Breast epithelium (tissue), 4 donors: ENCODE results near the gene PDIA6. TPM values are rescaled to one million over a fixed set of nuclear protein-coding genes. Genes with fewer than 3 reads are reported as not detected.
"Not testable (repeated sequence)": the region's sequence is repeated elsewhere in the genome, so short reads cannot be mapped to it uniquely, and the experiment has no call there.

Experiments
- DNase-seq, 2 donors: peaks; one replicate each; pipeline ENCODE4 v3.0.0-alpha.2; 2019; ENCODE audit warnings: low spot score in 2 of 2
- H3K27ac ChIP-seq, 2 donors: fragments of 200-600 bp; sonication (generic) in 1 of 2; one replicate each; pipeline ENCODE4 v1.5.1; 2016 to 2019; ENCODE audit warnings: mild to moderate bottlenecking in 1 of 2
- H3K27me3 ChIP-seq, 2 donors: fragments of 200-600 bp; sonication (generic) in 1 of 2; one replicate each; pipeline versions ENCODE4 v1.5.1 to v1.6.0; 2017 to 2019; ENCODE audit warnings: control low read depth in 1 of 2, mild to moderate bottlenecking in 1 of 2
- H3K36me3 ChIP-seq: fragments of 200-600 bp; one replicate; pipeline ENCODE4 v1.5.1; 2019
- H3K4me1 ChIP-seq, 2 donors: fragments of 200-600 bp; sonication (generic); one replicate each; pipeline ENCODE4 v1.5.1; 2016 to 2019; ENCODE audit warnings: control low read depth in 1 of 2
- H3K4me3 ChIP-seq, 3 donors: fragments of 200-600 bp; sonication (generic); 1 replicate in 2 of 3; 2 replicates in 1 of 3; pipeline ENCODE4 v1.5.1; 2016 to 2019; ENCODE audit warnings: mild to moderate bottlenecking in 3 of 3, moderate library complexity in 2 of 3
- H3K9me3 ChIP-seq, 2 donors: fragments of 200-600 bp; sonication (generic) in 1 of 2; one replicate each; pipeline ENCODE4 v1.5.1; 2016 to 2019; ENCODE audit warnings: control low read depth in 1 of 2
- POLR2A ChIP-seq: fragments of 450-650 bp; IDR thresholded peaks from one replicate; pipeline ENCODE4 v1.6.1; 2016; ENCODE audit warnings: antibody characterized with exemption, mild to moderate bottlenecking, moderate library complexity
- POLR2AphosphoS5 ChIP-seq, 3 donors: sonication (generic); formaldehyde crosslinking; IDR thresholded peaks; one replicate each; pipeline ENCODE4 v1.6.1; 2017; ENCODE audit warnings: antibody characterized with exemption in 3 of 3
- intact Hi-C: fragments of 100-400 bp; cut with DNase I; formaldehyde crosslinking; loops from one replicate; pipeline ENCODE4 v1.15.1; 2023; ENCODE audit warnings: low total_unique reads
- total RNA-seq, 3 donors: library from RNA; depleted of rRNA; stranded (reverse); fragments of >200 nt; gene quantifications; one replicate each; pipeline ENCODE4 v1.1.0, GENCODE V29; 2016
- TF ChIP-seq, protein P1 (sequence below), 3 donors: fragments of 450-650 bp; IDR thresholded peaks; one replicate each; pipeline ENCODE4 v1.5.1; 2016 to 2017; ENCODE audit warnings: antibody characterized with exemption in 3 of 3, mild to moderate bottlenecking in 3 of 3, moderate library complexity in 3 of 3

The PDIA6 gene
- total RNA-seq, 3 donors from 2014 or later = 84.7 to 118 (median 108) TPM

DNA sequence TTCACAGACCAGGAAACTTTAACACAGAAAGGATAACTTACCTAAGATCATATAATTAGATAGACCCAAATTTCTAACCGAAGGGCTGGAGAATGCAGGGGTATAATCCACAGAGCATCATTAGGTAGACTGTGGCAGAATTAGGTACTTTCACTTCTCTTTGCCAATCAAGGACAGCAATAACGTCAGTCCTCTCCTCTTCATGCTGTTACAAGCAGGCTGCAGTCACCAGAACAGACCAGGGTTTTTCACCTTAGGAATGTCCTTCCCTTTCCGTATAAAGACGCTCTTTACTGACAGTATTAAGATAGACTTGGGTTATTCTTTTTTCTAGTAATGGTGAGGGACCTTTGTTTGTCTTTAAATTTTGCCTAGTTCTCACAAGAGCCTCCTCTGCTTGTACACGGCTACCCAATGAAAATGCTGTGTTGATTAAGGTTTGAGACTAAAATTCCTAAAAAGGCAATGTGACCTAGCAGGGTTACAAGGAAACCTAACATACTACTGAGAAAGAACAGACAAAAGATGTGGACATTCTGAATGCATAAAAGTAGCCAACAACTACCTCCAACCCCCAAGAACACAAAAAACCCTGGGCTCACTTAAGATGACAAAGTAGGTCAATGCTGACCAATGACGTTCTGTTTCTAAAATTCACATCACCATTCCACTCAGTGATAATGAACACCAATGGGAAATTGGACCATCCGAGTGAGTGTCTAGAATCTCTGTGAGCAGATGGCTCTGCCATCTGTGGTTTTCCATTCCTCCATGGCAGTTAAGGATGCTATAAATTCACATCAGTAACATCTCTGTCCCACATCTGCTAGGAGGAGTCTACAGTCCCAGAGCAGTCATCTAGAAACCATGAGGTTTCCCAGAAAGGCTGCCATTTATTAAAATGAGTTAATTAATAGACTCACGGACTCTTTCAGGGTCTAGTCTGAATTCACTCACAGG is 2.1 kb downstream of the PDIA6 start:
- H3K9me3 ChIP-seq = no peaks in the 10 kb centered on the region
- no peak for DNase-seq
- peak overlapping the region in 1 of 2 donors; percentile 95 for H3K27ac ChIP-seq
- no peaks in the 10 kb centered on the region for H3K4me1 ChIP-seq
- intact Hi-C loops = no loop called here
- no peaks in the 10 kb centered on the region for H3K36me3 ChIP-seq
- H3K4me3 ChIP-seq = peak overlapping the region in 2 of 3 donors; percentile 90 to 99
- H3K27me3 ChIP-seq = no peaks in the 10 kb centered on the region
- TF ChIP-seq, protein P1, sequence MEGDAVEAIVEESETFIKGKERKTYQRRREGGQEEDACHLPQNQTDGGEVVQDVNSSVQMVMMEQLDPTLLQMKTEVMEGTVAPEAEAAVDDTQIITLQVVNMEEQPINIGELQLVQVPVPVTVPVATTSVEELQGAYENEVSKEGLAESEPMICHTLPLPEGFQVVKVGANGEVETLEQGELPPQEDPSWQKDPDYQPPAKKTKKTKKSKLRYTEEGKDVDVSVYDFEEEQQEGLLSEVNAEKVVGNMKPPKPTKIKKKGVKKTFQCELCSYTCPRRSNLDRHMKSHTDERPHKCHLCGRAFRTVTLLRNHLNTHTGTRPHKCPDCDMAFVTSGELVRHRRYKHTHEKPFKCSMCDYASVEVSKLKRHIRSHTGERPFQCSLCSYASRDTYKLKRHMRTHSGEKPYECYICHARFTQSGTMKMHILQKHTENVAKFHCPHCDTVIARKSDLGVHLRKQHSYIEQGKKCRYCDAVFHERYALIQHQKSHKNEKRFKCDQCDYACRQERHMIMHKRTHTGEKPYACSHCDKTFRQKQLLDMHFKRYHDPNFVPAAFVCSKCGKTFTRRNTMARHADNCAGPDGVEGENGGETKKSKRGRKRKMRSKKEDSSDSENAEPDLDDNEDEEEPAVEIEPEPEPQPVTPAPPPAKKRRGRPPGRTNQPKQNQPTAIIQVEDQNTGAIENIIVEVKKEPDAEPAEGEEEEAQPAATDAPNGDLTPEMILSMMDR (IDR thresholded peaks at IDR 0.05) = peak in 1 of 3 donors; percentile 8
- no peak for TF ChIP-seq POLR2A

DNA sequence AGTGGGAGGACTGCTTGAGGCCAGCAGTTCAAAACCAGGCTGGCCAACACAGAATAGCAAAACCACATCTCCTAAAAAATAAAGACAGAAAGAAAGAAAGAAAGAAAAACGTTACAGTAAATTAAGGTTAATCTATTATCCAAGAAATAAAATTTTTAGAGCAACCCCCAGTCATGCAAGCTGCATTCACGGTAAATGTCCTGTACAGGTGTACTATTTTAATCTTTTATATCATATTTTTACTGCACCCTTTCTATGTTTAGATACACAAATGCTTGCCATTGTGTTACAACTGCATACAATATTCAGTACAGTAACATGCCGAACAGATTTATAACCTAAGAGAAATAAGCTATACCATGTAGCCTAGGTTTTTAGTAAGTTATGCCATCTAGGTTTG is 6.0 kb downstream of the PDIA6 start:
- Histone ChIP-seq H3K4me3 (no peak overlapping the region), H3K4me1 (no peaks in the 10 kb centered on the region), H3K36me3 (no peaks in the 10 kb centered on the region), H3K27ac (no peak overlapping the region), H3K9me3 (no peaks in the 10 kb centered on the region), H3K27me3 (no peaks in the 10 kb centered on the region)
- no peak for TF ChIP-seq POLR2A
- no peak for TF ChIP-seq POLR2AphosphoS5 (IDR thresholded peaks at IDR 0.05)
- TF ChIP-seq, protein P1 (IDR thresholded peaks at IDR 0.05) = no peak
- intact Hi-C loops = no loop called here
- DNase-seq = no peak

DNA sequence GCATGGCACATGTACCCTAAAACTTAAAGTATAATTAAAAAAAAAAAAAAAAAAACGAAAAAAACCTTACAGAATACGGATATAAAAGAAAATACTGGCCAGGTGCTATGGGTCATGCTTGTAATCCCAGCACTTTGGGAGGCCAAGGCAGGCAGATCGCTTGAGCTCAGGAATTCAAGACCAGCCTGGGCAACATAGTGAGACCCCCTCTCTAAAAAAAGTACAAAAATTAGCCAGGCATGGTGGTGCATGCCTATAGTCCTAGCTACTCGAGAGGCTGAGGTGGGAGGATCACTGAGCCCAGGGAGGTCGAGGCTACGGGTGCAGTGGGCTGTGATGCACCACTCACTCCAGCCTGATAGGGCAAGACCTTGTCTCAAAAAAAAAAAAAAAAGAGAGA is 6.6 kb downstream of the PDIA6 start:
- H3K27ac ChIP-seq, DNase-seq, intact Hi-C loops: not testable (repeated sequence)

DNA sequence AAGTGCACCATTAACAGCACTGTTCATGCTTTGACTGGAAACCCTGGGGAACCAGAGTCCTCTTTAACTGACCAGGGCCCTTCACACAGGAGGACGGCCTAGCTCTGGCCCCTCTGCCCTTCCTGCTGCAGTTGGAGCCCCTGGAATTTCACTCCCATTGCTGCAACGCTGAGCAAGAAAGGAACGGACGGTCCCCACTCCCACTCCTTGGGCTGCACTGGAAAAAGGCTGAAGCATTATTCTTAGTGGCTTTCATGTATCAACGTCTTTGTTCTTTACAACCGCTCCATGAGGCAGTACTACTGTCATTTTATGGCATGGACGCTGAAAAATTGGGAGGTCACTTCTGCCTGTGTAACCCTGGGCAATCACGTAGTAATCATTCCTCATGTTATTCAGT is 9.9 kb downstream of the PDIA6 start:
- Histone ChIP-seq H3K9me3 (no peaks in the 10 kb centered on the region), H3K27ac (no peak overlapping the region)
- intact Hi-C loops = loop anchor here (5.0 kb wide), 2 partner anchors 955 to 1060 kb away; no protein-coding TSS in a partner anchor

More for the DNA sequence above, 6.6 kb downstream of the PDIA6 start:
- not testable (repeated sequence) for H3K4me3 ChIP-seq, H3K9me3 ChIP-seq, H3K27me3 ChIP-seq, H3K36me3 ChIP-seq, H3K4me1 ChIP-seq

DNA sequence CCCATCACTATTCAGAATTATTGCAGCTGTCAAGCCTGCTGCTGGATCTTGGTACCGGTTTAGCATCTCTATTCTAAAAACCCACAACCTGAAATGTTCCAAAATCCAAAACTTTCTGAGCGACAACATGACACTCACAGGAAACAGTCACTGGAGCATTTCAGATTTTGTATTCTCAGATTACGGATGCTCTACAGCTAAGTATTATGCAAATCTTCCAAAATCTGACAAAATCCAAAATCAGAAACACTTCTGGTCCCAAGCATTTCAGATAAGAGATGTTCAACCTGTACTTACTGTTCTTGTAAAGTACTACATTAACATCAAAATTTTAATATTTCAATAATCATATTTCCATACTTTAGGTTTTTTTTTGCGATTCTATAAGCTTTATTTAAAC is 12.4 kb downstream of the PDIA6 start:
- intact Hi-C loops = loop anchor here (5.0 kb wide), 2 partner anchors 957 to 1058 kb away; no protein-coding TSS in a partner anchor
- no peak for DNase-seq
- Histone ChIP-seq H3K27ac (no peak overlapping the region), H3K36me3 (no peaks in the 10 kb centered on the region), H3K4me1 (no peaks in the 10 kb centered on the region), H3K27me3 (no peaks in the 10 kb centered on the region), H3K4me3 (no peak overlapping the region), H3K9me3 (no peaks in the 10 kb centered on the region)
- TF ChIP-seq, protein P1 (IDR thresholded peaks at IDR 0.05) = no peak
- no peak for TF ChIP-seq POLR2A
- TF ChIP-seq POLR2AphosphoS5 (IDR thresholded peaks at IDR 0.05) = no peak

More for the DNA sequence above, 9.9 kb downstream of the PDIA6 start:
- TF ChIP-seq, protein P1 (IDR thresholded peaks at IDR 0.05) = no peak
- TF ChIP-seq POLR2A (no peak), POLR2AphosphoS5 (IDR thresholded peaks at IDR 0.05) (no peak)
- no peaks in the 10 kb centered on the region for H3K27me3 ChIP-seq
- no peaks in the 10 kb centered on the region for H3K36me3 ChIP-seq
- no peak overlapping the region for H3K4me3 ChIP-seq
- no peak for DNase-seq
- no peaks in the 10 kb centered on the region for H3K4me1 ChIP-seq
